Uterus (tissue), 2 donors: ENCODE measurements around the gene MACC1.

Experiments used
- POLR2A ChIP-seq, 2 donors: fragments of 450-650 bp; IDR thresholded peaks; one replicate each; pipeline ENCODE4 v1.6.1; 2016; ENCODE audit warnings: antibody characterized with exemption in 2 of 2, mild to moderate bottlenecking in 1 of 2, moderate library complexity in 1 of 2
- TF ChIP-seq, protein P1 (sequence below), 4 experiments: fragments of 200-600 bp in 2 of 4; fragments of 450-650 bp in 2 of 4; sonication (generic) in 2 of 4; IDR thresholded peaks; one replicate each; pipeline ENCODE4 v1.5.1; 2016 to 2019; ENCODE audit warnings: antibody characterized with exemption in 4 of 4, mild to moderate bottlenecking in 2 of 4, moderate library complexity in 1 of 4

DNA sequence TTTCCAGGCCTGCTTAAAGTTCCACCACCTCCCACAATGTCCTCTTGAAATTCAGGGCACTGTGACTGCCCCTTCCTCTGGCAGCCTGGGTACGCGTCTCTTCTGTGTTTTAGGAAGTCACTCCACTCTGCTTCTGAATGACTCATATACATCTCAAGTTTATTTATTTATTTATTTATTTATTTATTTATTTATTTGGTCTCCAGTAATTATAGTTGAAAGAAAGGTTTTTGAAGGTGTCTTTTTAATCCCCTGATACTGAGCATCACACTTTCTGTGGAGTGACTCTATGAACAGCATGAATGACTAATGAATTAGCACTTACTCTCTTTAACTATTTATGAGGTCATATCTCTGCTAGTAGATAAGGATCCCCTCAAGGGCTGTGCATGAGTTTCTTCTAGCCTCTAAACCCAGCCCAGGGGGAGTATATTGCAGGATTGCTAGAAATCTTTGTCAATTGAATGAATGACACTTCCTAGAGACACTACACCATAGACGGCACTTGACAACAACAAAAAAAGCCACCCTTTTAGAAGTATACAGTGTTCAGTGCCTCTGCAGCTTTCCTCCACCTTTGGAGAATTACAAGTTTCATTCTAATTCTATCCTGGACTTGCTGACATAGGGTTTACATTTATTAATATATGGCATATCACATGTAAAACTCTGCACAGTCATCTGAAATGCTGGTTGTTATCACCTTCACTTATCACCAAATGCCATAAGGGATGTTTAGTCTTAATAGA lies 2.1 kb downstream of the MACC1 start:
- TF ChIP-seq, protein P1, sequence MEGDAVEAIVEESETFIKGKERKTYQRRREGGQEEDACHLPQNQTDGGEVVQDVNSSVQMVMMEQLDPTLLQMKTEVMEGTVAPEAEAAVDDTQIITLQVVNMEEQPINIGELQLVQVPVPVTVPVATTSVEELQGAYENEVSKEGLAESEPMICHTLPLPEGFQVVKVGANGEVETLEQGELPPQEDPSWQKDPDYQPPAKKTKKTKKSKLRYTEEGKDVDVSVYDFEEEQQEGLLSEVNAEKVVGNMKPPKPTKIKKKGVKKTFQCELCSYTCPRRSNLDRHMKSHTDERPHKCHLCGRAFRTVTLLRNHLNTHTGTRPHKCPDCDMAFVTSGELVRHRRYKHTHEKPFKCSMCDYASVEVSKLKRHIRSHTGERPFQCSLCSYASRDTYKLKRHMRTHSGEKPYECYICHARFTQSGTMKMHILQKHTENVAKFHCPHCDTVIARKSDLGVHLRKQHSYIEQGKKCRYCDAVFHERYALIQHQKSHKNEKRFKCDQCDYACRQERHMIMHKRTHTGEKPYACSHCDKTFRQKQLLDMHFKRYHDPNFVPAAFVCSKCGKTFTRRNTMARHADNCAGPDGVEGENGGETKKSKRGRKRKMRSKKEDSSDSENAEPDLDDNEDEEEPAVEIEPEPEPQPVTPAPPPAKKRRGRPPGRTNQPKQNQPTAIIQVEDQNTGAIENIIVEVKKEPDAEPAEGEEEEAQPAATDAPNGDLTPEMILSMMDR (IDR thresholded peaks at IDR 0.05), result no peak
- TF ChIP-seq POLR2A (IDR thresholded peaks at IDR 0.05), result no peak
